ENCODE measurements around the gene B4GALT6. TPM values are rescaled to one million over a fixed set of nuclear protein-coding genes. Genes with fewer than 3 reads are reported as not detected.

B4GALT6 gene
- total and polyA plus RNA-seq, 2 of the 13 experiments (the other 11 are each of a cell fraction or from before 2014, with no cell fraction given): 1.9 to 3.3 TPM

DNA sequence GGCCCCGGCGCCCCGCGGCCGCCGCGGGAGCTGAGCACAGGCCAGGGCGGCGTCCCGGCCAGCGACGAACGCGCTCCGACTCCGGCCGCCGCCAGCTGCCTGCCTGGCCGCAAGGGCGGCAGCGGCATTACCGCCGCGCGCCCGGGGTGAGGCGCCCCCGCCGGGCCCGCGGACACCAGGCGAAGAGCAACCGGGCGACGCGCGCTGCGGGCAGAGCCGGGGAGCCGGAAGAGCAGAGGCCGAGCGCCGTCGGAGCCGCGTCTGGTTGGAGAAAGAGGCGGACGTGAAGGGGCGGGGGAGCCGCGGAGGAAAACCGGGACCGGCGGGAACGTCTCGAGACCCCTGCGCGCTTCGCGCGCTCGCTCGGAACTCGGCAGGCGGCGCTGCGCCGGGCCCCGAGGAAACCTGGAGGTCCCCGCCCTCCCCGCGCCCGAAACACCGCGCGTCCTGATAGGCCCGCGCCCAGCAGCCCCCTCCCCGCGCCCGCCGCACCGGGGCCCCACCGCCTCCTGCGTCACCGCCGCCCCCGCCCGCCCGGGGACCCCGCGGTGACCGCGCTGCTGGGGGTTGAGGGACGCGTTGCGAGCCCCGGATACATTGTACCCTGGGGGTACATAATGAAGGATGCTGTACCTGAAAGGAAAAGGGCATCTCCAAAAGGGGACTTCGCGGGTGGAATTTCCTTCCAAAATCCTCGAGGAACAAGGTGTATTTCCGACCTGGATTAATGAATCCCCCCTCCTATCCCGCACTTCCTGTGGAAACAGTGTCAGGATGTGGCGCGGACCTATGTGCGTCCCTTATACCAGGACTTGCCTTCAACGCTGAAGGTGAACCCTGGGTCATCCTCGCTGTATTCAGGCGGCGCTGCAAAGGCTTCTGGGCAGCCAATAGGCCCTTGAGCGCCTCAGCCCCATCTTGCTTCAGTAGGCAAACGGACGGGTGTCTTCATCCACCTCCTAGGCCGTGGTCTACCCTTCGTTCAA, 1.0 kb upstream of the B4GALT6 start (continued):
- no peak for TF ChIP-seq CREB1 (IDR thresholded peaks at IDR 0.05)
- 0 out of 2 replicates have a peak, but pooled peaks have one; percentile 15 for TF ChIP-seq CREB1 (CRISPR knock-in tag; IDR thresholded peaks at IDR 0.05)
- TF ChIP-seq HES4 (CRISPR knock-in tag; IDR thresholded peaks at IDR 0.05; ENCODE audit: borderline replicate concordance): no peak
- no peak for TF ChIP-seq HNRNPUL1 (IDR thresholded peaks at IDR 0.05; ENCODE audit: low read depth, low read length)
- TF ChIP-seq, protein P1, sequence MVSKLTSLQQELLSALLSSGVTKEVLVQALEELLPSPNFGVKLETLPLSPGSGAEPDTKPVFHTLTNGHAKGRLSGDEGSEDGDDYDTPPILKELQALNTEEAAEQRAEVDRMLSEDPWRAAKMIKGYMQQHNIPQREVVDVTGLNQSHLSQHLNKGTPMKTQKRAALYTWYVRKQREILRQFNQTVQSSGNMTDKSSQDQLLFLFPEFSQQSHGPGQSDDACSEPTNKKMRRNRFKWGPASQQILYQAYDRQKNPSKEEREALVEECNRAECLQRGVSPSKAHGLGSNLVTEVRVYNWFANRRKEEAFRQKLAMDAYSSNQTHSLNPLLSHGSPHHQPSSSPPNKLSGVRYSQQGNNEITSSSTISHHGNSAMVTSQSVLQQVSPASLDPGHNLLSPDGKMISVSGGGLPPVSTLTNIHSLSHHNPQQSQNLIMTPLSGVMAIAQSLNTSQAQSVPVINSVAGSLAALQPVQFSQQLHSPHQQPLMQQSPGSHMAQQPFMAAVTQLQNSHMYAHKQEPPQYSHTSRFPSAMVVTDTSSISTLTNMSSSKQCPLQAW (CRISPR knock-in tag; IDR thresholded peaks at IDR 0.05): no peak
- TF ChIP-seq MEF2D (CRISPR knock-in tag; IDR thresholded peaks at IDR 0.05): no peak
- TF ChIP-seq, protein P2, sequence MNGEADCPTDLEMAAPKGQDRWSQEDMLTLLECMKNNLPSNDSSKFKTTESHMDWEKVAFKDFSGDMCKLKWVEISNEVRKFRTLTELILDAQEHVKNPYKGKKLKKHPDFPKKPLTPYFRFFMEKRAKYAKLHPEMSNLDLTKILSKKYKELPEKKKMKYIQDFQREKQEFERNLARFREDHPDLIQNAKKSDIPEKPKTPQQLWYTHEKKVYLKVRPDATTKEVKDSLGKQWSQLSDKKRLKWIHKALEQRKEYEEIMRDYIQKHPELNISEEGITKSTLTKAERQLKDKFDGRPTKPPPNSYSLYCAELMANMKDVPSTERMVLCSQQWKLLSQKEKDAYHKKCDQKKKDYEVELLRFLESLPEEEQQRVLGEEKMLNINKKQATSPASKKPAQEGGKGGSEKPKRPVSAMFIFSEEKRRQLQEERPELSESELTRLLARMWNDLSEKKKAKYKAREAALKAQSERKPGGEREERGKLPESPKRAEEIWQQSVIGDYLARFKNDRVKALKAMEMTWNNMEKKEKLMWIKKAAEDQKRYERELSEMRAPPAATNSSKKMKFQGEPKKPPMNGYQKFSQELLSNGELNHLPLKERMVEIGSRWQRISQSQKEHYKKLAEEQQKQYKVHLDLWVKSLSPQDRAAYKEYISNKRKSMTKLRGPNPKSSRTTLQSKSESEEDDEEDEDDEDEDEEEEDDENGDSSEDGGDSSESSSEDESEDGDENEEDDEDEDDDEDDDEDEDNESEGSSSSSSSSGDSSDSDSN (CRISPR knock-in tag; IDR thresholded peaks at IDR 0.05): peak; percentile 89; the same call in 1 of the 2 replicates
- TF ChIP-seq SMARCC2 (IDR thresholded peaks at IDR 0.05): no peak
- TF ChIP-seq HIVEP1 (CRISPR knock-in tag; IDR thresholded peaks at IDR 0.05): no peak
- no peak for TF ChIP-seq PHF20 (CRISPR knock-in tag; IDR thresholded peaks at IDR 0.05)
- TF ChIP-seq, protein P3, sequence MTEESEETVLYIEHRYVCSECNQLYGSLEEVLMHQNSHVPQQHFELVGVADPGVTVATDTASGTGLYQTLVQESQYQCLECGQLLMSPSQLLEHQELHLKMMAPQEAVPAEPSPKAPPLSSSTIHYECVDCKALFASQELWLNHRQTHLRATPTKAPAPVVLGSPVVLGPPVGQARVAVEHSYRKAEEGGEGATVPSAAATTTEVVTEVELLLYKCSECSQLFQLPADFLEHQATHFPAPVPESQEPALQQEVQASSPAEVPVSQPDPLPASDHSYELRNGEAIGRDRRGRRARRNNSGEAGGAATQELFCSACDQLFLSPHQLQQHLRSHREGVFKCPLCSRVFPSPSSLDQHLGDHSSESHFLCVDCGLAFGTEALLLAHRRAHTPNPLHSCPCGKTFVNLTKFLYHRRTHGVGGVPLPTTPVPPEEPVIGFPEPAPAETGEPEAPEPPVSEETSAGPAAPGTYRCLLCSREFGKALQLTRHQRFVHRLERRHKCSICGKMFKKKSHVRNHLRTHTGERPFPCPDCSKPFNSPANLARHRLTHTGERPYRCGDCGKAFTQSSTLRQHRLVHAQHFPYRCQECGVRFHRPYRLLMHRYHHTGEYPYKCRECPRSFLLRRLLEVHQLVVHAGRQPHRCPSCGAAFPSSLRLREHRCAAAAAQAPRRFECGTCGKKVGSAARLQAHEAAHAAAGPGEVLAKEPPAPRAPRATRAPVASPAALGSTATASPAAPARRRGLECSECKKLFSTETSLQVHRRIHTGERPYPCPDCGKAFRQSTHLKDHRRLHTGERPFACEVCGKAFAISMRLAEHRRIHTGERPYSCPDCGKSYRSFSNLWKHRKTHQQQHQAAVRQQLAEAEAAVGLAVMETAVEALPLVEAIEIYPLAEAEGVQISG (CRISPR knock-in tag; IDR thresholded peaks at IDR 0.05): peak; percentile 84
- no peak for TF ChIP-seq SATB2 (CRISPR knock-in tag; IDR thresholded peaks at IDR 0.05)
- no peak for TF ChIP-seq NPAS2 (CRISPR knock-in tag; IDR thresholded peaks at IDR 0.05; ENCODE audit: borderline replicate concordance)
- no peak for TF ChIP-seq GFI1 (CRISPR knock-in tag; IDR thresholded peaks at IDR 0.05; ENCODE audit: borderline replicate concordance)
- no peak for TF ChIP-seq HOXA7 (CRISPR knock-in tag; IDR thresholded peaks at IDR 0.05)
- TF ChIP-seq SMAD1 (CRISPR knock-in tag; IDR thresholded peaks at IDR 0.05; ENCODE audit: borderline replicate concordance, low read depth): no peak
- TF ChIP-seq YEATS2 (CRISPR knock-in tag; IDR thresholded peaks at IDR 0.05; ENCODE audit: borderline replicate concordance): no peak
- TF ChIP-seq KDM4B (CRISPR knock-in tag; IDR thresholded peaks at IDR 0.05): no peak; the same call in 1 of the 2 replicates
- no peak for TF ChIP-seq ZBTB42 (CRISPR knock-in tag; IDR thresholded peaks at IDR 0.05)
- TF ChIP-seq SOX13 (IDR thresholded peaks at IDR 0.05): no peak
- TF ChIP-seq SOX13 (CRISPR knock-in tag; conservative IDR thresholded peaks at IDR 0.05 in 1 of 2, IDR thresholded peaks at IDR 0.05 in 1 of 2): no peak
- no peak for TF ChIP-seq CC2D1A (CRISPR knock-in tag; IDR thresholded peaks at IDR 0.05)
- peak; percentile 93 for TF ChIP-seq ZNF777 (CRISPR knock-in tag; IDR thresholded peaks at IDR 0.05)

Data from HepG2 (cell line).